ENCODE measurements around the gene MAP1LC3B.
"Not testable (repeated sequence)": the region's sequence is repeated elsewhere in the genome, so short reads cannot be mapped to it uniquely, and the experiment has no call there.

MAP1LC3B gene

DNA sequence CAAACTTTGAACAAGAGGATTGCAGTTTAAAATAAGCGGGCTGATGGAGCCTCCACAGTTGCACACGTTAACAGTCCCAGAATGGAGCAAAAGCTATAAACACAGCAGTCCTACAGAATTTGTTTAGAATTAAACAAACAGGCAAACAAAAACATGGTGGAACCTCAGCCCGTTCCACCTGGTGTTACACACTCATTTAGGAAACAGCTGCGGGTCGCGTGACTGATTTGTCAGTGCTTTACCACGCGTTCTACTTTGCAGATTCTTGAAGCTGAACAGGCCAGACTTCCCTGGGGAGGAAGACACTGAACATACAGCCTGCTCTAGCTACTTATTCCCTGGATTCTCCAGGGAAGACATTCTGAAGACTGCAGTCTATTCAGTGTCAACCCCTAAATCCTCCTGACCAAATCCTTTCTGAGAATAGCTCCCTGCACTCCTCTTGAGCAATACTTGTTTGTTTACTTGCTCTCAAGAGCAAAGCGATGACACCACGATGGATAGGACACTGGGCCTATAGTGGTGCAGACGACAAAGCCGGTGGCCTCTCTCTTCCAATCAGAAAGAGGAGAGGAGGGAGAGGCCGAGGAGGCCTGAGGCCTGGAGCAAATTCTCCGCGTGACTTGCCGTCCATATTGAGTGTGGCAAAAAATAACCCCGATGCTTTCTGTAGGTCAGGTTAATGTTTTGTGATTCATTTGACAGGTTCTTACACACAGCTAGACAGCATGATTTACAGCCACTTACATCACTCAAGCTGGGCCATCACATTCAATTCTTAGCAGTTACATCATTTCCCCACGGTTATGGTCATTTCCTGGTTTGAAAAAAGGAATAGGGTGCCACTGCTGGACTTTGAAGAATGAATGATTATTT is 4.0 kb upstream of the MAP1LC3B start:
- Histone ChIP-seq H3K79me2 (ENCODE audit: low read length) (peaks cover 5% of the 10 kb centered on the region), H3K4me1 (ENCODE audit: low read length) (peaks cover 6% of the 10 kb centered on the region; the same call in 1 of the 2 replicates), H3K4me3 (ENCODE audit: low read length) (peak overlapping the region; percentile 42), H2AFZ (ENCODE audit: low read length) (peak overlapping the region; percentile 45; the same call in 1 of the 2 replicates), H3K27ac (ENCODE audit: low read length) (peak overlapping the region; percentile 87), H4K20me1 (ENCODE audit: insufficient read depth, low read length) (no peaks in the 10 kb centered on the region), H3K9me2 (replicated peaks; ENCODE audit: insufficient read depth, low read length) (no peaks in the 10 kb centered on the region), H3K36me3 (replicated peaks; ENCODE audit: insufficient read depth, low read length) (no peaks in the 10 kb centered on the region), H3K9me3 (replicated peaks; ENCODE audit: insufficient read depth, low read length) (no peaks in the 10 kb centered on the region), H3F3A (ENCODE audit: insufficient read depth, low read length) (peaks cover 7% of the 10 kb centered on the region; the same call in 1 of the 2 replicates), H3K4me2 (ENCODE audit: low read depth, low read length) (peak overlapping the region; percentile 69), H3K27me3 (replicated peaks; ENCODE audit: insufficient read depth, low read length) (no peaks in the 10 kb centered on the region), H3K9ac (ENCODE audit: low read length) (peak overlapping the region; percentile 40; the same call in 1 of the 2 replicates)
- TF ChIP-seq EZH2phosphoT487 (IDR thresholded peaks at IDR 0.05; ENCODE audit: low read length) (no peak), EZH2 (optimal IDR thresholded peaks at IDR 0.05; ENCODE audit: low read depth, low read length) (no peak)
- TF ChIP-seq, protein P1, sequence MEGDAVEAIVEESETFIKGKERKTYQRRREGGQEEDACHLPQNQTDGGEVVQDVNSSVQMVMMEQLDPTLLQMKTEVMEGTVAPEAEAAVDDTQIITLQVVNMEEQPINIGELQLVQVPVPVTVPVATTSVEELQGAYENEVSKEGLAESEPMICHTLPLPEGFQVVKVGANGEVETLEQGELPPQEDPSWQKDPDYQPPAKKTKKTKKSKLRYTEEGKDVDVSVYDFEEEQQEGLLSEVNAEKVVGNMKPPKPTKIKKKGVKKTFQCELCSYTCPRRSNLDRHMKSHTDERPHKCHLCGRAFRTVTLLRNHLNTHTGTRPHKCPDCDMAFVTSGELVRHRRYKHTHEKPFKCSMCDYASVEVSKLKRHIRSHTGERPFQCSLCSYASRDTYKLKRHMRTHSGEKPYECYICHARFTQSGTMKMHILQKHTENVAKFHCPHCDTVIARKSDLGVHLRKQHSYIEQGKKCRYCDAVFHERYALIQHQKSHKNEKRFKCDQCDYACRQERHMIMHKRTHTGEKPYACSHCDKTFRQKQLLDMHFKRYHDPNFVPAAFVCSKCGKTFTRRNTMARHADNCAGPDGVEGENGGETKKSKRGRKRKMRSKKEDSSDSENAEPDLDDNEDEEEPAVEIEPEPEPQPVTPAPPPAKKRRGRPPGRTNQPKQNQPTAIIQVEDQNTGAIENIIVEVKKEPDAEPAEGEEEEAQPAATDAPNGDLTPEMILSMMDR (IDR thresholded peaks at IDR 0.05; ENCODE audit: low read length): no peak
- peak; percentile 87 for DNase-seq

DNA sequence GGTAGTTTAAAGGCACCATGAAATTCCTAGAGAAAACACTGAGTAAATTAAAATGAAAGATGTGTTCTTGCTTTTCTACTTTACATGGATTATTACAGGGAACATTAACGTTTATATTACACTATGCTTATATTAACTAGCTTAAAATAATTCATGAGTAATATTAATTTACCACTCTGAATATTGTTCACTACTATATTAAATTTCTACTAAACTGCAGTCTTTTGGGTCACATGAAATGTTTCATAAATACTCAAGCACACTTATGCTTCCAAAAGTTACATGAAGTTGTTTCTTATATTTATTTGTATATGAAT is 3.4 kb upstream of the MAP1LC3B start:
- Histone ChIP-seq H3K4me1 (ENCODE audit: low read length) (peaks cover 6% of the 10 kb centered on the region; the same call in 1 of the 2 replicates), H3K79me2 (ENCODE audit: low read length) (peaks cover 11% of the 10 kb centered on the region), H2AFZ (ENCODE audit: low read length) (peak overlapping the region; percentile 45; the same call in 1 of the 2 replicates), H3K4me3 (ENCODE audit: low read length) (peak overlapping the region; percentile 42), H3K9ac (ENCODE audit: low read length) (peak overlapping the region; percentile 40; the same call in 1 of the 2 replicates), H3F3A (ENCODE audit: insufficient read depth, low read length) (peaks cover 10% of the 10 kb centered on the region), H3K27me3 (replicated peaks; ENCODE audit: insufficient read depth, low read length) (no peaks in the 10 kb centered on the region), H4K20me1 (ENCODE audit: insufficient read depth, low read length) (no peaks in the 10 kb centered on the region), H3K9me2 (replicated peaks; ENCODE audit: insufficient read depth, low read length) (no peaks in the 10 kb centered on the region), H3K36me3 (replicated peaks; ENCODE audit: insufficient read depth, low read length) (no peaks in the 10 kb centered on the region), H3K27ac (ENCODE audit: low read length) (peak overlapping the region; percentile 87), H3K4me2 (ENCODE audit: low read depth, low read length) (peak overlapping the region; percentile 67; the same call in 1 of the 2 replicates), H3K9me3 (replicated peaks; ENCODE audit: insufficient read depth, low read length) (no peaks in the 10 kb centered on the region)
- TF ChIP-seq, protein P1 (IDR thresholded peaks at IDR 0.05; ENCODE audit: low read length): no peak
- DNase-seq: no peak

DNA sequence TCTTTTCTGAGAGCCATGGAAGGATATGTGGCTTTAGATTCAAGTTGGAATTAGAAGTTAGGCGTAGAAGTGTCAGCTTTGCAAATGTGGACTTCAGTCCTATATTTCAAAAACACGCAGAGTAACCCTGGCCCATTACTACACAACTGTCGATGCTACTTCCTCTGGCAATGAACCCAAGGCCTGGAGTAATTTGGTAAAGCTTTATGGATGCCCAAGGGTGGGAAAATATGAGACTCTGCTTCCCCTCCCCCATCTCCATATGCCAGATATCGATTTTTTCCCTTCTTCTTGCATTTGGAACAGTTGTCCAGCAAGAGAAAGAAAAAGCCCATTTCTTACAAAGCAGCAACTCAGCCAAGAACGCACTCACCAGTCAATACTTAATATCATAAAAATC is 2.9 kb upstream of the MAP1LC3B start:
- peaks cover 10% of the 10 kb centered on the region for H3F3A ChIP-seq (ENCODE audit: insufficient read depth, low read length)
- no peak overlapping the region for H3K4me3 ChIP-seq (ENCODE audit: low read length)
- no peak overlapping the region for H3K9ac ChIP-seq (ENCODE audit: low read length)
- TF ChIP-seq EZH2phosphoT487 (IDR thresholded peaks at IDR 0.05; ENCODE audit: low read length) (no peak), EZH2 (optimal IDR thresholded peaks at IDR 0.05; ENCODE audit: low read depth, low read length) (no peak)
- TF ChIP-seq, protein P1 (IDR thresholded peaks at IDR 0.05; ENCODE audit: low read length): no peak
- no peaks in the 10 kb centered on the region for H3K27me3 ChIP-seq (replicated peaks; ENCODE audit: insufficient read depth, low read length)
- no peak overlapping the region for H3K27ac ChIP-seq (ENCODE audit: low read length)
- H3K9me3 ChIP-seq (replicated peaks; ENCODE audit: insufficient read depth, low read length): no peaks in the 10 kb centered on the region
- H2AFZ ChIP-seq (ENCODE audit: low read length): no peak overlapping the region
- no peaks in the 10 kb centered on the region for H4K20me1 ChIP-seq (ENCODE audit: insufficient read depth, low read length)
- DNase-seq: no peak
- H3K4me1 ChIP-seq (ENCODE audit: low read length): peaks cover 8% of the 10 kb centered on the region; the same call in 1 of the 2 replicates
- H3K4me2 ChIP-seq (ENCODE audit: low read depth, low read length): no peak overlapping the region
- no peaks in the 10 kb centered on the region for H3K36me3 ChIP-seq (replicated peaks; ENCODE audit: insufficient read depth, low read length)
- H3K9me2 ChIP-seq (replicated peaks; ENCODE audit: insufficient read depth, low read length): no peaks in the 10 kb centered on the region
- H3K79me2 ChIP-seq (ENCODE audit: low read length): peaks cover 16% of the 10 kb centered on the region

- not testable (repeated sequence) for H2AFZ ChIP-seq (ENCODE audit: low read length); DNase-seq; H3F3A ChIP-seq (ENCODE audit: insufficient read depth, low read length); H3K9me2 ChIP-seq (replicated peaks; ENCODE audit: insufficient read depth, low read length); H3K27me3 ChIP-seq (replicated peaks; ENCODE audit: insufficient read depth, low read length); H3K4me1 ChIP-seq (ENCODE audit: low read length); H3K27ac ChIP-seq (ENCODE audit: low read length); H4K20me1 ChIP-seq (ENCODE audit: insufficient read depth, low read length); H3K9ac ChIP-seq (ENCODE audit: low read length); H3K4me2 ChIP-seq (ENCODE audit: low read depth, low read length); H3K36me3 ChIP-seq (replicated peaks; ENCODE audit: insufficient read depth, low read length); H3K9me3 ChIP-seq (replicated peaks; ENCODE audit: insufficient read depth, low read length); H3K4me3 ChIP-seq (ENCODE audit: low read length)
- peaks cover 22% of the 10 kb centered on the region for H3K79me2 ChIP-seq (ENCODE audit: low read length)
Measured at GRCh38 chr16:87389914-87390313, 2.2 kb upstream of the MAP1LC3B start.

Measured in MM.1S (cell line).